Measurements from ENCODE around the gene IDH3G. TPM values are rescaled to one million over a fixed set of nuclear protein-coding genes. Genes with fewer than 3 reads are reported as not detected.
"Not testable (repeated sequence)": the region's sequence is repeated elsewhere in the genome, so short reads cannot be mapped to it uniquely, and the experiment has no call there.

IDH3G gene
- total RNA-seq, 1 donor from 2014 or later = 72.4 TPM

DNA sequence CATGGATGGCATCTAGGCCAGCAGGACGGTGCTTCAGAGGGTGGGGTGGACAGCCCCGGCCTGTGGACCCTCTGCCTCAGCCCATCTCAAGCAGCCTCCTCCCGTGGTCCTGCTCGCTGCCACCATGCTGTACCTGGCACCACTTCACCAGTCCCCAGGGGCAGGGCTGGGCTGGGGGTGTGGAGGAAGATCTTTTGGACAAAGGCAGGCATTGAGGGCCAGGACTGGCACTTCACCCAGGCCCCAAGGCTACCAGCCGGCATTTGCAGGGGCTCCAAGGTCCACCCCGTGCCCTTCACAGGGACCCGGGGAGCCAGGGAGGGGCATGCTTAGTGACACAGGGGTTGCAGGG, 29.4 kb downstream of the IDH3G start:
- H3K36me3 Mint-ChIP-seq (ENCODE audit: low read depth) = no peaks in the 10 kb centered on the region
- intact Hi-C loops (cut with micrococcal nuclease) = loop anchor here (10.0 kb wide), 1 partner anchor 160 kb away; the partner anchor contains the start of gene ARHGAP4
- no peak overlapping the region for H3K4me3 Mint-ChIP-seq (ENCODE audit: low read depth)
- no peak overlapping the region for H3K27ac Mint-ChIP-seq
- DNase-seq (ENCODE audit: low spot score) = no peak
- no peaks in the 10 kb centered on the region for H3K9me3 Mint-ChIP-seq
- peaks cover 4% of the 10 kb centered on the region for H3K4me1 Mint-ChIP-seq (ENCODE audit: low read depth)
- no peaks in the 10 kb centered on the region for H3K27me3 Mint-ChIP-seq (ENCODE audit: low read depth)

DNA sequence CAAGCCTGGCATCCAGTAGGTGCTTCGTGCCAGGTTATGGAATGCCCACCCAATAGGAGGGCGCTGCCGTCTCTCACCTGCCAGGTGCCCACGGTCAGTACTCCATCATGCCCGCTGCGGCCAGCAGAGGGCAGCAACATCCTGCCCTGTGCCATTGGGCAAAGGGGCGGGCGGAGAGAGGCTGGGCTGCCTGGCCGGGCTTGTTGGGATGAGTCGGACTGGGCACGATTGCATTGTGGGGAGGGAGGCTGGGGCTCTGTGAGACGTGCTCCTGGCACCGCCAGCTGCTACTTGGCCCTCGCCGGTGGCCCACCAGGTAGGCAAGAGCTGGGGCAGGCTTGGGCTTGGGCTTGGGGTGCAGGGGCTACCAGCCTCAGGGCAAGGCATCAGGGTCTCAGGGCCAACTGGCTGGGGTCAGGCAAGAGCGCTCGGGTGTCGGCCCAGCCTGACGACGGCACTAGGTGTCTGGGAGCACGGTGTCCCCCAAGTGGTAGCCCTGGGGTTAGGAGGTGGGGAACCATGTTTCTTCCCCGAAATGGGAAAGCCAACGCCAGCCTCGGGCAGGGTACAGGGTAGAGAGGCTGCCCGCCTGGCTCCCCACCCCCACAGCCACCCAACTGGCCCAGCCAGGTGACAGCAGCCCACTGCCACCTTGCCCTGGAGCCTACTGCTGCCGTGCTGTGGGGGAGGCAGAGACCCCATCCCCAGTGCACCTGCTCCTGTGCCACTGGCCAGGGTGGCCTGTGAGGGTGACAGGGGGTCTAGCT, 30.0 kb downstream of the IDH3G start, which contains the start of gene PLXNB3:
PLXNB3 (plus strand) TSS at position 261 of the 767 bp plus-strand sequence. CDS start 1,287 bp downstream, outside the sequence.
- Mint-ChIP-seq H3K9me3 (no peaks in the 10 kb centered on the region), H3K36me3 (ENCODE audit: low read depth) (no peaks in the 10 kb centered on the region), H3K4me1 (ENCODE audit: low read depth) (peaks cover 4% of the 10 kb centered on the region), H3K27me3 (ENCODE audit: low read depth) (no peaks in the 10 kb centered on the region), H3K4me3 (ENCODE audit: low read depth) (no peak within 1 kb of the TSS), H3K27ac (no peak within 1 kb of the TSS)
- DNase-seq (ENCODE audit: low spot score) = peak; percentile 49
- intact Hi-C loops (cut with micrococcal nuclease) = loop anchor here (10.0 kb wide), 1 partner anchor 161 kb away; the partner anchor contains the start of gene ARHGAP4

DNA sequence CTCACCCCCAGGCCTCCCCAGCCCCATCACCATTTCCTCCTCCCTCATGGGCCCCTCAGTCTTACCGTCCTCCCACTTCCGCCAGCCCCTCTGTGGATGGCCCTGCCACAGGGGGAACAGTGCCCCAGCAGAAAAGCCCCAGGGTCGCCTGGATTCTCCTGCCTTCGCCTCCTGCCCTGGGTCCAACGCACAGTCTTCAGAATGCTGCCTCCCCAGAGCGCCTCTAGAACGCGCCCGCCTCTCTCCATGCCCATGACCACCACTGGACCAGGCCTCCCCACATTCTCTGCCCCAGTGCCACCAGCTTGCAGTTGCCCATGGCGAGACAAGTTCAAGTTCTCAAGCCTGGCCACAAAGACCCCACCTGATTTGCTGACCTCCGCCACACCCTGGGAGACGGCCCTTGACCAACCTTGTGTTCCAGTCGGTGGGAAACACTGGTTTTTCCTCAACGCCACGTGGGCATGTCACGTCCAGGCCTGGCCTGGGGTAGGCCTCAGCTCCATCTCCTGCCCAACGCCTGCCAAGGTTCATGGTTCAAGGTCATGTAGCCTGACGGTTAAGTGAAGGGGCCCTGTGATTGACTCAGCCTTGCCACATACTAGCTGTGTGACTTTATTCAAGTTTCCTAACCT, 30.8 kb downstream of the IDH3G start:
- Mint-ChIP-seq H3K9me3 (no peaks in the 10 kb centered on the region), H3K27ac (no peak overlapping the region), H3K4me1 (ENCODE audit: low read depth) (peaks cover 4% of the 10 kb centered on the region), H3K27me3 (ENCODE audit: low read depth) (no peaks in the 10 kb centered on the region), H3K4me3 (ENCODE audit: low read depth) (no peak overlapping the region), H3K36me3 (ENCODE audit: low read depth) (no peaks in the 10 kb centered on the region)
- DNase-seq (ENCODE audit: low spot score) = no peak
- intact Hi-C loops (cut with micrococcal nuclease) = loop anchor here (10.0 kb wide), 1 partner anchor 161 kb away; the partner anchor contains the start of gene ARHGAP4

DNA sequence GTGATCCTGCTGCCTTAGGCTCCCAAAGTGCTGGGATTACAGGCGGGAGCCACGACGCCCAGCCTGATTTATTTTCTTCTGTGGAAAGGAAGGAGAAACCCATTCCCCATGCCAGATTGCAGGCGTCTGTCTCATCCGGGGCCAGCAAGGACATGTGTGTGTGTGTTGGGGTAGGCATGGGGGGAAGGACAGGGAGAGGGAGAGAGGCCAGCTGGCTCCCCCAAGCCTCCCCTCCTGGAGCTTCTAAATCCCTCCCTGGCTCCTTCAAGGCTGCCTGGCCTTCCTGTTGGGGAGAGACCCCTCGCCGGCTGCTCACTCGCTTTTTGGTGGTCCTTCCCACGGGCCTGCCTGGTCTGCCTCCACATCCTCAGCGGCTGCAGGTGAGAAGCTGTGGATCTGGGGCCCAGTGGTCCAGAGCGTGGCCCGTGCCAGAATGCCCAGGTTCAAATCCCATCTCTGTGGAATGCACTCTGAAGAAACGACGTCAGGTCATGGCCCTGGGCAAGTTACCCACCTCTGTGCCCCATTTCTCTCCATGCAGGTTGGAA, 31.5 kb downstream of the IDH3G start:
- Mint-ChIP-seq H3K36me3 (ENCODE audit: low read depth) (no peaks in the 10 kb centered on the region), H3K27ac (no peak overlapping the region), H3K27me3 (ENCODE audit: low read depth) (peaks cover under 1% of the 10 kb centered on the region), H3K9me3 (no peaks in the 10 kb centered on the region), H3K4me1 (ENCODE audit: low read depth) (peaks cover 4% of the 10 kb centered on the region), H3K4me3 (ENCODE audit: low read depth) (no peak overlapping the region)
- intact Hi-C loops (cut with micrococcal nuclease) = loop anchor here (10.0 kb wide), 1 partner anchor 162 kb away; the partner anchor contains the start of gene ARHGAP4
- no peak for DNase-seq (ENCODE audit: low spot score)

DNA sequence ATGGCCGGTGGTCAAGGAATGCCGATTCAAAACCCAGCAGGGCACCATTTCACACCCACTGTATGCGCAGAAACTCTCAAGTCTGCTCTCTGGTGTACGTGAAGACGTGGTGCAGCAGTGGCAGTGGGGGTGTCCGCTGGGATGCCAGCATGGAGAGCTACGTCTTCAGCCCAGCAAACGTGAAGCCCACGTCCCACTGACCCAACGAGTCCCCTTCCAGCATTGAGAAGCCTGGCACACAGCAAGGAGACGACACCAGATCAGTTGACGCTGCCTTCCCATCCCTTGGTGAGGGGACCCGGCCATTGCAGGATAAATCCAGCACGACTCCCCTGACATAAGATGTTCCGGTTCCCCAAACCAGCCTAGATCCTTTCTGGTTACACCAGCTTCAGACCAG, 32.3 kb downstream of the IDH3G start:
- no peak overlapping the region for H3K27ac Mint-ChIP-seq
- no peaks in the 10 kb centered on the region for H3K9me3 Mint-ChIP-seq
- no peak overlapping the region for H3K4me3 Mint-ChIP-seq (ENCODE audit: low read depth)
- no peak for DNase-seq (ENCODE audit: low spot score)
- peaks cover 3% of the 10 kb centered on the region for H3K27me3 Mint-ChIP-seq (ENCODE audit: low read depth)
- intact Hi-C loops (cut with micrococcal nuclease) = loop anchor here (10.0 kb wide), 1 partner anchor 163 kb away; the partner anchor contains the start of gene ARHGAP4
- peaks cover 3% of the 10 kb centered on the region for H3K4me1 Mint-ChIP-seq (ENCODE audit: low read depth)
- H3K36me3 Mint-ChIP-seq (ENCODE audit: low read depth) = no peaks in the 10 kb centered on the region

DNA sequence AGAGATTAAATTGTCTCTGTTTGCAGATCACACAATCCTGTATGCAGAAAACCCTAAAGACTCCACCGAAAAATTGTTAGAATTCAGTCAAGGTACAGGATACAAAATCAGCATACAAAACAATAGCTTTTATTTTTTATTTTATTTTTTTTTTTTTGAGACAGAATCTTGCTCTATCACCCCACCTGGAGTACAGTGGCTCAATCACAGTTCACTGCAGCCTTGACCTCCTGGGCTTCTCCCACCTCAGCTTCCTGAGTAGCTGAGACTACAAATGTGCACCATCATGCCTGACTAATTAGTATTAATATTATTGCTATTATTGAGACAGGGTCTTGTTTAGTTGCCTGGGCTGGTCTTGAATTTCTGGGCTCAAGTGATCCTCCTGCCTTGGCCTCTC, 39.0 kb downstream of the IDH3G start:
- Mint-ChIP-seq H3K27ac (no peak overlapping the region), H3K4me3 (ENCODE audit: low read depth) (no peak overlapping the region), H3K4me1 (ENCODE audit: low read depth) (peaks cover 2% of the 10 kb centered on the region), H3K27me3 (ENCODE audit: low read depth) (peaks cover 7% of the 10 kb centered on the region), H3K36me3 (ENCODE audit: low read depth) (no peaks in the 10 kb centered on the region), H3K9me3 (no peaks in the 10 kb centered on the region)
- no peak for DNase-seq (ENCODE audit: low spot score)
- intact Hi-C loops (cut with micrococcal nuclease) = no loop called here

DNA sequence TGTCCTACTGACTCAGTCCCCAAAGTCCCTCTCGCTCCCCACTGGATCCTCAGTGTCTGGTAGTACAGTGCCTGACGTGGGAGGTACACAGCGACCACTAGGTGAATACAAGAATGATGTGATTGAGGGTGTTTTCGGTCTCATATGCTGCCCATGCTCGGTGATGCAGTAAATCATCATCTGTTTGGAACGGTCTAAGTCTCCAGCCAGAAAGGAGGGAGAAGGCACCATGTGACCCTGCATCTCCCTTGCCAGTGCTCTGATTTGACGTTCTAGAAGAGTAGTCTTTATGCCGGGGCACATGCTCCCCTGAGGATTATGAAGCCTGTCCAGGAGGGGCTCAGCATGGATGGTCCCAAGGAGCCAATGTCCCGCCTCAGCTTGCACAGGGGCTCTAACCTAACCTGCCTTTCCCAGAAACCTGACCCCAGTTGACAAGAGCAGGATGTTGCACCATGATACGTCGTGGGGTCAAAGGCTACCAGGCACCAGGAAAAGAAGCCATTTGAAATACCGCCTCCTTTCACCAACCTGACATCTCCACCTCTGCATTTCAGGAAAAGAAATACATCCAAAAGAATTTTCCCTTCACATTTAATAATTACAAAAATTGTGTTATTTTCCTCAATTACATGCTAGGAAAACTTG, 43.9 kb downstream of the IDH3G start:
- DNase-seq (ENCODE audit: low spot score) = no peak

DNA sequence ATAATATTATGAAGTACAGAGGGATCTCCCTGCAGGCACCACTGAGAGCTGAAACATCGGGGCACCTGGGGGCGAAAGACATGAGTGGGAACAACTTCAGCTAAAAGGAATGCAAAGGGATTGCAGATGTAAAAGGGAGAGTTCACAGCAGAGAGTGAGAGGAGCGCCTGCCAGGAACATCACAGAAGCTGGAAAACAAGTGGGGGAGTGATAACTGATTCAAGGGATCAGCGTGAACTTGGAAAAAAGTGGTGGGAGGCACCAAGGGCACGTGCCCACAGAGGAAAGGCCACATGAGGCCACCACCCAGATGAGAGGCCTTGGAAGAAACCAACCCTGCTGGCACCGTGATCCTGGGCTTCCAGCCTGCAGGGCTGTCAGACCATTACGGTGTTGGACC, 45.2 kb downstream of the IDH3G start:
- intact Hi-C loops (cut with micrococcal nuclease); H3K27ac Mint-ChIP-seq; DNase-seq (ENCODE audit: low spot score); H3K4me1 Mint-ChIP-seq (ENCODE audit: low read depth); H3K9me3 Mint-ChIP-seq; H3K36me3 Mint-ChIP-seq (ENCODE audit: low read depth); H3K4me3 Mint-ChIP-seq (ENCODE audit: low read depth): not testable (repeated sequence)
- H3K27me3 Mint-ChIP-seq (ENCODE audit: low read depth) = peaks cover 13% of the 10 kb centered on the region

More for the DNA sequence above, 43.9 kb downstream of the IDH3G start:
- H3K4me3 Mint-ChIP-seq (ENCODE audit: low read depth) = no peak overlapping the region
- intact Hi-C loops (cut with micrococcal nuclease) = no loop called here
- peaks cover 2% of the 10 kb centered on the region for H3K4me1 Mint-ChIP-seq (ENCODE audit: low read depth)
- peaks cover 13% of the 10 kb centered on the region for H3K27me3 Mint-ChIP-seq (ENCODE audit: low read depth)
- H3K27ac Mint-ChIP-seq = no peak overlapping the region
- H3K9me3 Mint-ChIP-seq = no peaks in the 10 kb centered on the region
- H3K36me3 Mint-ChIP-seq (ENCODE audit: low read depth) = no peaks in the 10 kb centered on the region

DNA sequence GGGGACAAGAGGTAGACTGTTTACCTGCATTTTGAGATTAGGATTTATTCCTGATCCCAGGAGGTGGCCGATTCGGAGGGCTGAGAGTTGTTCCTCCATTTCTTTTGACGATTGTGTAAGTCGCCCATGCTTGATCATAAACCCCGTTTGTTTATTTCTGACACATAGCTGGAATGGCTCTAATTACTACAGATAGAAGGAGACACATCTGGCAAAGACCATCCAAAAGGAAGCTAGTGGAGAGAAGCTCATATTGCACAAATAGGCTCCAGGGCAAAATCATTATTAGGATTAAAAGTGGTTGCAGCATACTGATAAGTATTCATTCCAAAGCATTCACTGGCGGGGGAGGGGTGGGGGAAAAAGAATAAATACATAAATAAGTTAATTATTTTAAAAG, 47.2 kb downstream of the IDH3G start:
- H3K36me3 Mint-ChIP-seq (ENCODE audit: low read depth); H3K4me1 Mint-ChIP-seq (ENCODE audit: low read depth); DNase-seq (ENCODE audit: low spot score); H3K9me3 Mint-ChIP-seq; H3K4me3 Mint-ChIP-seq (ENCODE audit: low read depth); H3K27ac Mint-ChIP-seq; intact Hi-C loops (cut with micrococcal nuclease): not testable (repeated sequence)
- H3K27me3 Mint-ChIP-seq (ENCODE audit: low read depth) = peaks cover 13% of the 10 kb centered on the region

DNA sequence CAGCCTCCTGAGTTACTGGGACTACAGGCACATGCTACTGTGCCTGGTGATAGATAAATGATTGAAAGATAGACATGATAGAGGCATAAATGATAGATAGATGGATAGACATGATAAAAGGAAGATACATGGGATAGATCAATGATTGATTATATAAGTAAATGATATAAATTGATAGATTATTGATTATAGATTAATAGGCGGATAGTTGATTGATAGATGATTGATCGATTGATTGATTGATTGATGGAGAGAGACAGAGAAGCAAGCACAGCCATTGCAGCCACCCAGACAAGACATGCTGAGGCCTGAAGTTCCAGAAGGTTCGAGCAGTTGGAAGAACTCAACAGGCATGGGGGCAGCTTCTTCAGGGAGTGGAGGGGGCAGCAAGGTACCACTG, 47.8 kb downstream of the IDH3G start:
- no peak for DNase-seq (ENCODE audit: low spot score)
- Mint-ChIP-seq H3K4me1 (ENCODE audit: low read depth) (peaks cover under 1% of the 10 kb centered on the region), H3K9me3 (no peaks in the 10 kb centered on the region), H3K27me3 (ENCODE audit: low read depth) (peaks cover 13% of the 10 kb centered on the region), H3K27ac (no peak overlapping the region), H3K4me3 (ENCODE audit: low read depth) (no peak overlapping the region), H3K36me3 (ENCODE audit: low read depth) (no peaks in the 10 kb centered on the region)
- intact Hi-C loops (cut with micrococcal nuclease) = no loop called here

DNA sequence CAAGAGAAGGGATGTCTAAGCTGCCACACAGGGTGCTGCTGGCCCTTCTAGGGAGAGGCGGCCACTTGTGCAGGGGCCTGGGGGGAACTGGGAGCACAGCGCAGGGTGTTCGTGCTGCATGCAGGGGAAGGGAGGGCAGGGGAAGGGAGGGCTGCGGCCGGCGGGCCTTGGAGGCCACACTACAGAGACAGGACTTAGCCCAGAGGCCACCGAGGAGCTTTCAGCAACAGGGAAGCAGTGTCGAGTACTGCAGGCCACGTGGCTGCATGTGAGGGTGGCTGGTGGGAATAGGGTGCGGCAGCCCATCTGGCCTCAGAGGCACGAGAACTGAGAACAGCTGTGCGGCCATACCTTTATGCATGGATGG, 49.1 kb downstream of the IDH3G start:
- H3K36me3 Mint-ChIP-seq (ENCODE audit: low read depth); intact Hi-C loops (cut with micrococcal nuclease); H3K27ac Mint-ChIP-seq; DNase-seq (ENCODE audit: low spot score); H3K9me3 Mint-ChIP-seq; H3K4me3 Mint-ChIP-seq (ENCODE audit: low read depth): not testable (repeated sequence)
- H3K27me3 Mint-ChIP-seq (ENCODE audit: low read depth) = peaks cover 12% of the 10 kb centered on the region
- H3K4me1 Mint-ChIP-seq (ENCODE audit: low read depth) = peaks cover 10% of the 10 kb centered on the region

DNA sequence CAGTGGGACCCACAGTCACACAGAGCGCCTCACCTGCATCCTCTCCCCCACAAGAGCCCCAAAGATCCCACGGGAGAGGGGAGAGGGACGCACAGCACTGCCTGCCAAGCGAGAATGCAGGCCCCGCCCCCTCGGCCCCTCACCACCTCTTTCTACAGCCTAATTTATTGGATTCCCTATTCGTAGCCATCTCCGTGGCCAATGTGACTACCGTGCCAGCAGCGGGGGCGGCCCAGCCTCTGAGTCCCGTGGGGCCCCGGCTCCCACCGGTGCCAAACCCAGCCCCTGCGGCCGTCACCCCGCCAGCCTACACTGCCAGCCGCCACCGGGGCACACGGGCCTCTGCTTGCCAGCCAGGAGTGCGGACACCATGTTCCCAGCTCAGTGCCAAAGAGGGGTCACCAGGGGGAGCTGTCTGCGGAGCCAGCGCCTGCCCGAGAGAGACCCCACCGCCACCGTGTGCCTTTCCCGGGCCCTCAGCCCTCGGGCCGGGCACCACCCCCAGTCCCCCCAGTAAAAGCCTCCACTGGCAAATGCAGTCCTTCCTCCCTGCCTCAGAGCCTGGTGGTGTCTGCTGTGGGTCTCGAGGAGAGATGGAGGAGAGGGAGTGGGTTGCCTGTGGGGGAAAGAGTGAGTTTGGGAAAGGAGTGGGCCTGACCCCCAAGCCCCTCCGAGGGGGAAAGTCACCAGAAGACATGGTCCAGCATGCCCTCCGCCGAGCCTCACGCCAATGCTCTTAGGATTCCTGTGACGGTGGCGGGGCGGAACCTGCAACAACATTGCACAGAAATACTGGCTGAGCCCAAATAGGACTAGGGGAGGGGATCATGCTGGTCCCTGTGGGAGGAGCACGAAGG, 49.7 kb downstream of the IDH3G start:
- intact Hi-C loops (cut with micrococcal nuclease) = no loop called here
- H3K27me3 Mint-ChIP-seq (ENCODE audit: low read depth) = peaks cover 6% of the 10 kb centered on the region
- no peak for DNase-seq (ENCODE audit: low spot score)
- H3K9me3 Mint-ChIP-seq = no peaks in the 10 kb centered on the region
- no peak overlapping the region for H3K4me3 Mint-ChIP-seq (ENCODE audit: low read depth)
- H3K4me1 Mint-ChIP-seq (ENCODE audit: low read depth) = peaks cover 11% of the 10 kb centered on the region
- H3K27ac Mint-ChIP-seq = no peak overlapping the region
- H3K36me3 Mint-ChIP-seq (ENCODE audit: low read depth) = no peaks in the 10 kb centered on the region
